ENCODE data around the gene COL6A2. TPM values are rescaled to one million over a fixed set of nuclear protein-coding genes. Genes with fewer than 3 reads are reported as not detected.

Gene COL6A2
- total and polyA plus RNA-seq, 10 of the 15 experiments (the other 5 are each of a cell fraction or from before 2014, with no cell fraction given), result 0.16 to 1.3 (median 0.34) TPM; not detected in 7

GRCh38 chr21:46160657-46160906, 62.7 kb downstream of the COL6A2 start (continued):
- no peak for TF ChIP-seq ZBTB40 (IDR thresholded peaks at IDR 0.05; ENCODE audit: borderline replicate concordance)
- no peak for TF ChIP-seq HDGF (IDR thresholded peaks at IDR 0.05)

- H4K20me1 ChIP-seq (ENCODE audit: control insufficient read depth, insufficient read depth), result no peaks in the 10 kb centered on the region
- H3K27ac ChIP-seq (ENCODE audit: control insufficient read depth, insufficient read depth), result no peak overlapping the region
- H3K79me2 ChIP-seq (ENCODE audit: control insufficient read depth, insufficient read depth, low read length), result no peaks in the 10 kb centered on the region
- H3K27me3 ChIP-seq (replicated peaks in 1 of 2; ENCODE audit: control insufficient read depth in 2 of 2, insufficient read depth in 2 of 2, low read length in 1 of 2), result no peaks in the 10 kb centered on the region
- TF ChIP-seq PAX8 (IDR thresholded peaks at IDR 0.05), result no peak
- intact Hi-C loops (cut with micrococcal nuclease; ENCODE audit: unreplicated experiment), result no loop called here
- 97% methylated on average over 37 of the region's 72 CpGs for WGBS (ENCODE audit: insufficient coverage, insufficient replicate concordance, low lambda C conversion rate, missing lambda C conversion rate)
- H2AFZ ChIP-seq (ENCODE audit: control insufficient read depth, low read depth, low read length), result no peak overlapping the region
- FAIRE-seq (no peak), ATAC-seq (no peak), DNase-seq (ENCODE audit: low read depth, low spot score) (no peak)
- ChIA-PET RAD21 (ENCODE audit: unreplicated experiment) (no interaction called here), SMC1A (ENCODE audit: uncharacterized antibody, unreplicated experiment) (no interaction called here), POLR2A (no interaction called here), CTCF (no interaction called here)
- no peak overlapping the region for H3K9ac ChIP-seq (ENCODE audit: control insufficient read depth, insufficient read depth, low read length)
- no peaks in the 10 kb centered on the region for H3K36me3 ChIP-seq (ENCODE audit: control insufficient read depth in 2 of 2, insufficient read depth in 2 of 2, low read length in 1 of 2)
- H3K4me2 ChIP-seq (ENCODE audit: control insufficient read depth, insufficient read depth), result no peak overlapping the region
- H3K4me3 ChIP-seq, result no peak overlapping the region
- BruUV-seq (replicated peaks), result no TSS peak
- in situ Hi-C loops (cut with MboI), result no loop called here
- H3K4me1 ChIP-seq (ENCODE audit: control insufficient read depth, insufficient read depth, low read length), result no peaks in the 10 kb centered on the region
- no peaks in the 10 kb centered on the region; the same call in 2 of the 3 replicates for H3K9me3 ChIP-seq (replicated peaks; ENCODE audit: control insufficient read depth, insufficient read depth, low read length)
Observed at GRCh38 chr21:46160907-46161632, 63.2 kb downstream of the COL6A2 start.
